ENCODE measurements around the gene CHN2.

DNA sequence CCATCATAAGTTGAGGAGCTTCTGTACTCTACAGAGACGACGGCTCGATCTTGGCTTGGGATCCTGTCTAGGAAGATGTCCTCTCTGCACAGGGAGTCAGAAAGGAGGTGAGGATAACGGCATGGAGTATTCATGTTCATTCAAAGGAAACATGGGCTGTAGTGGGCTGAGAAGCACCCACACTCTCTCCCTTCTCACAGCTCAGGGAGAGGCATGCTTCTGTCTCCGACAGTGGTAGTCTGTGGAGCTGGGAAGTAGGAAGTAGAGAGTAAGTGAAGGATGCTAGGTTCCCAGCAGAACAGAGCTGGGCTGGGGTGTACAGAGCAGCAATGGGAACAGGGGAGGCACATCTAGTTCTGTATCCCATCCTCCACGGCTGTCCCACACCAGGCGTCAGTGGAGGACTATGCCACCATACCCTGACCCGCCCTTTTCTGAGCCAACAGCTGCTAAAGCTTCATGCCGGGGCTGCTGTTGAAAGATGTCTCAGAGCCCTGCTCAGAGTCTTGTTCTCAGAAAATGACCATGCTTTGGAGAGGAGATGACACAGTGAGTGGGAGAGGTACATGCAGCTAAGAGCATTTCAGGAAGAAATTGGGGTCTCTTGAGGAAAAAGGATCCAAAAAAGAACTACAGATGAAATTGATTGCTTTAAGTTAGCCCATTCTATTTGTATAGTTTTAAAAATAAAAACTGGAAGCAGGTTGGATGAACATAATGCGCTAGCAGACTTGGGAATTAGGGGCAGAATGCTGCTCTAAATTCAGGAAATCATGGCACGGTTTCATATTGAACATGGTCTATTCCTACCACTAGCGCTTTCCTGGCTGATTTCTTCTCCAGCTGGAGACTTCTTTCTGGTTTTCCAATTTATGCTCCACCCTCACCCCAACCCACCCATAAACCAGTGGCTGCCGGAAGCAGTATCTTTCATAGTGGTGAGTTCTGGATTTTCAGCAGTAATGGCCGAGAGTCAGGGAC lies 138.6 kb downstream of the CHN2 start:
- TF ChIP-seq, protein P1, sequence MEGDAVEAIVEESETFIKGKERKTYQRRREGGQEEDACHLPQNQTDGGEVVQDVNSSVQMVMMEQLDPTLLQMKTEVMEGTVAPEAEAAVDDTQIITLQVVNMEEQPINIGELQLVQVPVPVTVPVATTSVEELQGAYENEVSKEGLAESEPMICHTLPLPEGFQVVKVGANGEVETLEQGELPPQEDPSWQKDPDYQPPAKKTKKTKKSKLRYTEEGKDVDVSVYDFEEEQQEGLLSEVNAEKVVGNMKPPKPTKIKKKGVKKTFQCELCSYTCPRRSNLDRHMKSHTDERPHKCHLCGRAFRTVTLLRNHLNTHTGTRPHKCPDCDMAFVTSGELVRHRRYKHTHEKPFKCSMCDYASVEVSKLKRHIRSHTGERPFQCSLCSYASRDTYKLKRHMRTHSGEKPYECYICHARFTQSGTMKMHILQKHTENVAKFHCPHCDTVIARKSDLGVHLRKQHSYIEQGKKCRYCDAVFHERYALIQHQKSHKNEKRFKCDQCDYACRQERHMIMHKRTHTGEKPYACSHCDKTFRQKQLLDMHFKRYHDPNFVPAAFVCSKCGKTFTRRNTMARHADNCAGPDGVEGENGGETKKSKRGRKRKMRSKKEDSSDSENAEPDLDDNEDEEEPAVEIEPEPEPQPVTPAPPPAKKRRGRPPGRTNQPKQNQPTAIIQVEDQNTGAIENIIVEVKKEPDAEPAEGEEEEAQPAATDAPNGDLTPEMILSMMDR (conservative IDR thresholded peaks at IDR 0.05; ENCODE audit: low read depth, low read length): no peak
- TF ChIP-seq EZH2 (IDR thresholded peaks at IDR 0.05; ENCODE audit: borderline replicate concordance, low read depth, low read length, poor library complexity, severe bottlenecking): no peak

All from A673 (cell line).